GM21447 (cell line): ENCODE results near the gene CDKN2AIP.
"Not testable (repeated sequence)": the region's sequence is repeated elsewhere in the genome, so short reads cannot be mapped to it uniquely, and the experiment has no call there.

Experiments used
- ATAC-seq: cut with Tn5 transposase; IDR thresholded peaks from one replicate; pipeline ENCODE4 v1.9.1; 2021; ENCODE audit not compliant: unreplicated experiment

CDKN2AIP gene

GRCh38 chr4:183447646-183448045 is 3.2 kb downstream of the CDKN2AIP start:
- ATAC-seq: no peak

- no peak for ATAC-seq
Measured at GRCh38 chr4:183448436-183448835, 4.0 kb downstream of the CDKN2AIP start.

- no peak for ATAC-seq
Measured at GRCh38 chr4:183449193-183449882, 4.9 kb downstream of the CDKN2AIP start.

GRCh38 chr4:183450108-183450507 is 5.7 kb downstream of the CDKN2AIP start:
- ATAC-seq: no peak

- ATAC-seq: no peak
Measured at GRCh38 chr4:183455431-183456195, 11.2 kb downstream of the CDKN2AIP start.

GRCh38 chr4:183458005-183458404 is 13.6 kb downstream of the CDKN2AIP start:
- ATAC-seq: no peak

GRCh38 chr4:183463903-183464619 is 19.6 kb downstream of the CDKN2AIP start:
- not testable (repeated sequence) for ATAC-seq

GRCh38 chr4:183465879-183466278 is 21.4 kb downstream of the CDKN2AIP start:
- not testable (repeated sequence) for ATAC-seq

GRCh38 chr4:183467246-183467645 is 22.8 kb downstream of the CDKN2AIP start:
- no peak for ATAC-seq

GRCh38 chr4:183468210-183469095 is 24.0 kb downstream of the CDKN2AIP start:
- no peak for ATAC-seq

GRCh38 chr4:183469285-183469684 is 24.8 kb downstream of the CDKN2AIP start:
- no peak for ATAC-seq

- no peak for ATAC-seq
Measured at GRCh38 chr4:183469936-183470335, 25.5 kb downstream of the CDKN2AIP start.

GRCh38 chr4:183470821-183471220 is 26.4 kb downstream of the CDKN2AIP start:
- ATAC-seq: no peak

- peak; percentile 81 for ATAC-seq
Measured at GRCh38 chr4:183471946-183472708, 27.7 kb downstream of the CDKN2AIP start.

- ATAC-seq: no peak
Measured at GRCh38 chr4:183478123-183478522, 33.7 kb downstream of the CDKN2AIP start.

- ATAC-seq: no peak
Measured at GRCh38 chr4:183478926-183479325, 34.5 kb downstream of the CDKN2AIP start.

- not testable (repeated sequence) for ATAC-seq
Measured at GRCh38 chr4:183482515-183483095, 38.2 kb downstream of the CDKN2AIP start.

GRCh38 chr4:183483997-183484396 is 39.6 kb downstream of the CDKN2AIP start:
- ATAC-seq: no peak

GRCh38 chr4:183485411-183486160 is 41.1 kb downstream of the CDKN2AIP start:
- no peak for ATAC-seq
